ENCODE data around the gene VGF. TPM values are rescaled to one million over a fixed set of nuclear protein-coding genes. Genes with fewer than 3 reads are reported as not detected.
A peak's percentile ranks its signal among the peaks of the same experiment; 100 is the strongest.
"Not testable (repeated sequence)": the region's sequence is repeated elsewhere in the genome, so short reads cannot be mapped to it uniquely, and the experiment has no call there.

Gene VGF
- total RNA-seq, 1 experiment from 2014 or later: 0.69 TPM

DNA sequence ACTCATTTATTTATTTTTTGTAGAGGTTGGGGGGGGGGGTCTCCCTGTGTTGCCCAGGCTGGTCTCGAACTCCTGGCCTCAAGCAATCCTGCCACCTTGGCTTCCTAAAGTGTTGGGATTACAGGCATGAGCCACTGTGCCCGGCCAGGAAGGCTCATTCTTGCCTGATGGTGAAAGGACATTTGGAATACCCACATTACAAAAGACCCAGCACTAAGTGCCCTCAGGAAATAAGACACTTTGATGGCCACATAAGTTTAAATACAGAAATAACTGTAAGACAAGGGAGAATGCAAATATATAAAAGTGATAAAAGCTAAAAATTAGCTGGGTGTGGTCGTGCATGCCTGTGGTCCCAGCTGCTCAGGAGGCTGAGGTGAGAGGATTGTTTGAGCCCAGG is 46.5 kb downstream of the VGF start:
- no peak for DNase-seq (ENCODE audit: low read depth)

DNA sequence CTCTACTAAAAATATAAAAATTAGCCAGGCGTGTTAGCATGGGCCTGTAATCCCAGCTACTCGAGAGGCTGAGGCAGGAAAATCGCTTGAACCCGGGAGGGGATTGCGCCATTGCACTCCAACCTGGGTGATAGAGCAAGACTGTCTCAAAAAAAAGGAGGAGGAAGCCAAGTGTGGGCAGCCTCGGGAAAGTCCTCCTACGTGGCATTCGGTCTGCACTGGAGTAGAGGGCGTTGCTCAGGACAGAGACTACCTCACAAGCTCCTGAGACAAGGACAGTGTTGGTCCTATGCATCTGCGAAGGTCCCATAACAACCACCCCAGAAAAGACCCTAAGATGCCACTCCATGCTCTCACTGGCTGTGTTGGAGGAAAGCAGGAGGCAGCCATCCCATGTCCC is 48.5 kb downstream of the VGF start:
- peak; percentile 32 for DNase-seq (ENCODE audit: low read depth)

DNA sequence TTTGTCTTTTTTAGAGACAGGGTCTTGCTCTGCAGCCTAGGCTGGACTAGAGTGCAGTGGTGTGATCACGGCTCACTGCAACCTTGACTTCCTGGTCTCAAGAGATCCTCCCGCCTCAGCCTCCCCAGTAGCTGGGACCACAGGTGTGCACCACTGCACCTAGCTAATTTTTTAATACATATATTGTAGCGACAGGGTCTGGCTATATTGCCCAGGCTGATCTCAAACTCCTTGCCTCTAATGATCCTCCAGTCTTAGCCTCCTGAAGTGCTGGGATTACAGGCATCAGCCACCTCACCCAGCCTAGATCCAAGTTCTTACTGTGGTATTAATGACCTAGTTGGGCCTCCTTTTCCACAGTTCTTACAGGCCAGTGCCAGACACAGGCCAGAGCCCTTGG is 50.2 kb downstream of the VGF start:
- no peak for DNase-seq (ENCODE audit: low read depth)

- DNase-seq (ENCODE audit: low read depth): peak; percentile 72
Measured at GRCh38 chr7:101114492-101114891, 50.9 kb downstream of the VGF start.

DNA sequence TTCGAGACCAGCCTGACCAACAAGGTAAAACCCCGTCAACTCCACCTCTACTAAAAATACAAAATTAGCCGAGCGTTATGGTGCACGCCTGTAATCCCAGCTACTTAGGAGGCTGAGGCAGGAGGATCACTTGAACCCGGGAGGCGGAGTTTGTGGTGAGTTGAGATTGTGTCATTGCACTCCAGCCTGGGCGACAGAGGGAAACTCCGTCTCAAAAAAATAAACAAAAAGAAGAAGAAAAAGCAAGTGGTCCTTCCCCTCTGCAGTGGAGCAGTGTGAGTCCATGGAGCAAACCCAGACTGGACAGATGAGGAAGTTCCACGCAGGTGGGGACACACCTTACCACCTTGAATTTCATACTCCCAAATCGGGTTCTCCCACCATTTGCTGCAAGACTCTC is 51.5 kb downstream of the VGF start:
- DNase-seq (ENCODE audit: low read depth): no peak

GRCh38 chr7:101113140-101113539 is 52.2 kb downstream of the VGF start:
- not testable (repeated sequence) for DNase-seq (ENCODE audit: low read depth)

Other genes with a start within 250 kb of the VGF start
- gene MUC3A, start 216.0 kb downstream of the VGF start, total RNA-seq (2014; rRNA removed): not detected in 2 replicates
- 2.1 and 2.8 TPM in 2 replicates for gene MUC12, start 196.0 kb downstream of the VGF start, total RNA-seq (2014; rRNA removed)
- not detected in 2 replicates for gene MUC17, start 145.5 kb downstream of the VGF start, total RNA-seq (2014; rRNA removed)
- gene TRIM56, start 80.1 kb downstream of the VGF start, total RNA-seq (2014; rRNA removed): 14.5 and 16.2 TPM in 2 replicates
- 1,980 and 3,258 TPM in 2 replicates for gene SERPINE1, start 38.5 kb downstream of the VGF start, total RNA-seq (2014; rRNA removed)
- 286 and 412 TPM in 2 replicates for gene AP1S1, start 11.1 kb downstream of the VGF start, total RNA-seq (2014; rRNA removed)
- not detected in 2 replicates for gene NAT16, start 14.7 kb upstream of the VGF start, total RNA-seq (2014; rRNA removed)
- gene MOGAT3, start 35.5 kb upstream of the VGF start, total RNA-seq (2014; rRNA removed): not detected in 2 replicates
- gene PLOD3, start 52.0 kb upstream of the VGF start, total RNA-seq (2014; rRNA removed): 135 and 163 TPM in 2 replicates
- gene ZNHIT1, start 52.6 kb upstream of the VGF start, total RNA-seq (2014; rRNA removed): 116 and 134 TPM in 2 replicates
- 4.7 and 6.0 TPM in 2 replicates for gene CLDN15, start 72.2 kb upstream of the VGF start, total RNA-seq (2014; rRNA removed)
- gene FIS1, start 79.5 kb upstream of the VGF start, total RNA-seq (2014; rRNA removed): 318 TPM in 2 replicates
- 41.2 and 44.5 TPM in 2 replicates for gene IFT22, start 156.2 kb upstream of the VGF start, total RNA-seq (2014; rRNA removed)
- not detected in 2 replicates for gene COL26A1, start 197.3 kb upstream of the VGF start, total RNA-seq (2014; rRNA removed)